Sigmoid colon (tissue), 7 donors: ENCODE measurements around the gene POLR1D. TPM values are rescaled to one million over a fixed set of nuclear protein-coding genes. Genes with fewer than 3 reads are reported as not detected.

Experiments used
- DNase-seq: peaks from one replicate; pipeline ENCODE4 v3.0.0-alpha.2; 2019
- H3K27ac ChIP-seq, 4 donors: fragments of 200-600 bp; sonication (generic); one replicate each; pipeline ENCODE4 v1.5.1; 2016 to 2019; ENCODE audit warnings: mild to moderate bottlenecking in 1 of 4
- H3K27me3 ChIP-seq, 3 donors: fragments of 200-600 bp; sonication (generic); one replicate each; pipeline ENCODE4 v1.5.1; 2019; ENCODE audit warnings: mild to moderate bottlenecking in 1 of 3
- H3K36me3 ChIP-seq, 4 donors: fragments of 200-600 bp; sonication (generic); one replicate each; pipeline ENCODE4 v1.5.1; 2016 to 2019
- H3K4me1 ChIP-seq, 4 donors: fragments of 200-600 bp; sonication (generic); one replicate each; pipeline ENCODE4 v1.5.1; 2017 to 2019
- H3K4me3 ChIP-seq, 4 donors: fragments of 200-600 bp; sonication (generic); one replicate each; pipeline ENCODE4 v1.5.1; 2017 to 2019; ENCODE audit warnings: mild to moderate bottlenecking in 2 of 4, moderate library complexity in 1 of 4
- H3K9me3 ChIP-seq, 4 donors: fragments of 200-600 bp in 3 of 4; sonication (generic) in 3 of 4; one replicate each; pipeline versions ENCODE4 v1.5.1 to v1.6.1; 2013 to 2019
- EP300 ChIP-seq, 4 donors: sonication (generic); formaldehyde crosslinking; IDR thresholded peaks; one replicate each; pipeline ENCODE4 v1.6.1; 2017; ENCODE audit warnings: antibody characterized with exemption in 4 of 4
- POLR2A ChIP-seq, 2 donors: fragments of 450-650 bp; IDR thresholded peaks; one replicate each; pipeline ENCODE4 v1.6.1; 2016; ENCODE audit warnings: antibody characterized with exemption in 2 of 2, mild to moderate bottlenecking in 2 of 2, moderate library complexity in 2 of 2
- POLR2AphosphoS5 ChIP-seq, 4 donors: sonication (generic); formaldehyde crosslinking; IDR thresholded peaks; one replicate each; pipeline ENCODE4 v1.6.1; 2017; ENCODE audit warnings: antibody characterized with exemption in 4 of 4
- whole genome bisulfite sequencing, 2 donors: extraction: QIAGEN DNeasy Blood & Tissue Kit; methylation state at CpG; one replicate each; pipeline ENCODE4 v1.1.7; 2013; 5-methylcytosine and 5-hydroxymethylcytosine counted together
- intact Hi-C: fragments of 100-400 bp; cut with DNase I; formaldehyde crosslinking; loops from one replicate; pipeline ENCODE4 v1.15.1; 2023
- polyA plus RNA-seq, 3 donors: library from polyadenylated mRNA; stranded (reverse); fragments of 200-250 nt; gene quantifications; one replicate each; pipeline ENCODE4 v1.2.3, GENCODE V29; 2013
- total RNA-seq, 4 donors: library from RNA; depleted of rRNA; stranded (reverse); fragments of >200 nt; gene quantifications; one replicate each; pipeline ENCODE4 v1.1.0, GENCODE V29; 2016
- TF ChIP-seq, protein P1 (sequence below), 4 experiments: fragments of 450-650 bp in 3 of 4; fragments of 200-600 bp in 1 of 4; IDR thresholded peaks; one replicate each; pipeline ENCODE4 v1.5.1; 2016 to 2019; ENCODE audit warnings: antibody characterized with exemption in 4 of 4, mild to moderate bottlenecking in 3 of 4, moderate library complexity in 2 of 4
- donor health status: healthy with polysubstance abuse.
- donor health status: Bipolar disorder and iron deficiency.
- donor health status: healthy.

POLR1D gene
- total and polyA plus RNA-seq, 7 donors, result 126 to 224 (median 134) TPM

- no peak for TF ChIP-seq POLR2A (IDR thresholded peaks at IDR 0.05)
- TF ChIP-seq, protein P1, sequence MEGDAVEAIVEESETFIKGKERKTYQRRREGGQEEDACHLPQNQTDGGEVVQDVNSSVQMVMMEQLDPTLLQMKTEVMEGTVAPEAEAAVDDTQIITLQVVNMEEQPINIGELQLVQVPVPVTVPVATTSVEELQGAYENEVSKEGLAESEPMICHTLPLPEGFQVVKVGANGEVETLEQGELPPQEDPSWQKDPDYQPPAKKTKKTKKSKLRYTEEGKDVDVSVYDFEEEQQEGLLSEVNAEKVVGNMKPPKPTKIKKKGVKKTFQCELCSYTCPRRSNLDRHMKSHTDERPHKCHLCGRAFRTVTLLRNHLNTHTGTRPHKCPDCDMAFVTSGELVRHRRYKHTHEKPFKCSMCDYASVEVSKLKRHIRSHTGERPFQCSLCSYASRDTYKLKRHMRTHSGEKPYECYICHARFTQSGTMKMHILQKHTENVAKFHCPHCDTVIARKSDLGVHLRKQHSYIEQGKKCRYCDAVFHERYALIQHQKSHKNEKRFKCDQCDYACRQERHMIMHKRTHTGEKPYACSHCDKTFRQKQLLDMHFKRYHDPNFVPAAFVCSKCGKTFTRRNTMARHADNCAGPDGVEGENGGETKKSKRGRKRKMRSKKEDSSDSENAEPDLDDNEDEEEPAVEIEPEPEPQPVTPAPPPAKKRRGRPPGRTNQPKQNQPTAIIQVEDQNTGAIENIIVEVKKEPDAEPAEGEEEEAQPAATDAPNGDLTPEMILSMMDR (IDR thresholded peaks at IDR 0.05), result no peak
- peaks cover 0 to 12% (median 7%) of the 10 kb centered on the region in 4 donors for H3K4me1 ChIP-seq
- no peak overlapping the region for H3K27ac ChIP-seq
- no peak overlapping the region for H3K4me3 ChIP-seq
- intact Hi-C loops, result no loop called here
- H3K27me3 ChIP-seq, result no peaks in the 10 kb centered on the region
- 88 to 93% methylated on average over 1 of the region's 1 CpG for WGBS, 2 donors
- no peaks in the 10 kb centered on the region for H3K36me3 ChIP-seq
- no peak for DNase-seq
- no peaks in the 10 kb centered on the region for H3K9me3 ChIP-seq
These were observed 21.0 kb upstream of the POLR1D start for GRCh38 chr13:27600711-27601110.

DNA sequence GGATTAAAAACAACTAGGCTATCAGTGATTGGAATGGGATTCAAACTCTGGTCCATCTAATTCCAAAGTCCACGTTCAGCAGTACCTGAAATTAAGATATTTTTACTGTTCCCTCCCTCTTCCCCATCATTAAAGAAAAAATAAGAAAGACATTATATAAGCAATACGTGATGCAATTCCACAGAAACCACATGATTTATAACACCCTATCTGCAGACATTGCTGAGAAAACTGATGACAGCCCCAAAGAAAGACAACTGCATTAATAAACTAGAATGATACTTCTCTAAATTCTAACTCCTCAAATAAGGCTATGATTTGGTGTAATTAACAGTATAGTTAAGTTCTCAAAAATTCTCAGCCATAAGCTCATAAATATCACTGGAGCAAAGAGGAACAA, 20.5 kb upstream of the POLR1D start:
- DNase-seq, result no peak
- H3K36me3 ChIP-seq, result no peaks in the 10 kb centered on the region
- H3K9me3 ChIP-seq, result no peaks in the 10 kb centered on the region
- H3K27me3 ChIP-seq, result no peaks in the 10 kb centered on the region
- H3K4me1 ChIP-seq, result peaks cover 0 to 12% (median 7%) of the 10 kb centered on the region in 4 donors
- H3K27ac ChIP-seq, result no peak overlapping the region
- no peak for TF ChIP-seq EP300 (IDR thresholded peaks at IDR 0.05)
- no peak for TF ChIP-seq POLR2AphosphoS5 (IDR thresholded peaks at IDR 0.05)
- TF ChIP-seq POLR2A (IDR thresholded peaks at IDR 0.05), result no peak
- TF ChIP-seq, protein P1 (IDR thresholded peaks at IDR 0.05), result no peak
- intact Hi-C loops, result no loop called here
- WGBS, 2 donors, result 91 to 92% methylated on average over 2 of the region's 2 CpGs
- no peak overlapping the region for H3K4me3 ChIP-seq

GRCh38 chr13:27601803-27602202, 19.9 kb upstream of the POLR1D start:
- H3K27me3 ChIP-seq, result no peaks in the 10 kb centered on the region
- no peak for DNase-seq
- WGBS, 2 donors, result 93 to 96% methylated on average over 2 of the region's 2 CpGs
- peaks cover 0 to 16% (median 10%) of the 10 kb centered on the region in 4 donors for H3K4me1 ChIP-seq
- H3K36me3 ChIP-seq, result no peaks in the 10 kb centered on the region
- H3K4me3 ChIP-seq, result no peak overlapping the region
- H3K9me3 ChIP-seq, result no peaks in the 10 kb centered on the region
- intact Hi-C loops, result no loop called here
- TF ChIP-seq, protein P1 (IDR thresholded peaks at IDR 0.05), result no peak
- TF ChIP-seq POLR2A (IDR thresholded peaks at IDR 0.05) (no peak), EP300 (IDR thresholded peaks at IDR 0.05) (no peak), POLR2AphosphoS5 (IDR thresholded peaks at IDR 0.05) (no peak)
- no peak overlapping the region for H3K27ac ChIP-seq

DNA sequence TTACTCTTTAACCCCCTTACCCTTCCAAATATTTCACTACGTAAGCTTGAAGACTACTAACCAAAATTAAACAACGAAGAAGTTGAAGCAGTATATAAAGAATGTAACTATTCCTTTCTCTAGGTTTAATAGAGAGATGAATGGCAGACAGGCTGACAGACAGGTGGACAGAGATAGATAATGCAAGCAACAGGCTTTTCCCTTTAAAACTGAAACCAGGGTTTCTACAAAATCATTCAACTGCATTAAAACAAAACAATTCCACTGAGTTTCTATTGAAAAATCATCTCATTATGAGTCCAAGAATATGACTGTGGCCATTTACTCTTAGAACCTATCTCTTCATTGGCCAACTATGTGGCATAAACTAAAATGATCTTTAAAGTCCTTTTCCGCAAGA, 16.6 kb upstream of the POLR1D start:
- TF ChIP-seq POLR2AphosphoS5 (IDR thresholded peaks at IDR 0.05) (no peak), EP300 (IDR thresholded peaks at IDR 0.05) (no peak), POLR2A (IDR thresholded peaks at IDR 0.05) (no peak)
- TF ChIP-seq, protein P1 (IDR thresholded peaks at IDR 0.05), result no peak
- 62 to 95% methylated on average over 3 of the region's 3 CpGs for WGBS, 2 donors
- H3K27me3 ChIP-seq, result no peaks in the 10 kb centered on the region
- H3K36me3 ChIP-seq, result no peaks in the 10 kb centered on the region
- H3K27ac ChIP-seq, result no peak overlapping the region
- H3K9me3 ChIP-seq, result no peaks in the 10 kb centered on the region
- no peak overlapping the region for H3K4me3 ChIP-seq
- no peak for DNase-seq
- peaks cover 0 to 22% (median 13%) of the 10 kb centered on the region in 4 donors for H3K4me1 ChIP-seq
- intact Hi-C loops, result no loop called here

- Histone ChIP-seq H3K27ac (no peak overlapping the region), H3K36me3 (no peaks in the 10 kb centered on the region), H3K9me3 (no peaks in the 10 kb centered on the region), H3K4me1 (peaks cover 0 to 22% (median 12%) of the 10 kb centered on the region in 4 donors), H3K27me3 (no peaks in the 10 kb centered on the region), H3K4me3 (no peak overlapping the region)
- DNase-seq, result no peak
- 64 to 85% methylated on average over 2 of the region's 2 CpGs for WGBS, 2 donors
- TF ChIP-seq POLR2AphosphoS5 (IDR thresholded peaks at IDR 0.05) (no peak), EP300 (IDR thresholded peaks at IDR 0.05) (no peak), POLR2A (IDR thresholded peaks at IDR 0.05) (no peak)
- TF ChIP-seq, protein P1 (IDR thresholded peaks at IDR 0.05), result no peak
- intact Hi-C loops, result no loop called here
These were observed 16.0 kb upstream of the POLR1D start for GRCh38 chr13:27605610-27606200.
